Measurements from ENCODE around the gene CNTLN. TPM values are rescaled to one million over a fixed set of nuclear protein-coding genes. Genes with fewer than 3 reads are reported as not detected.

Gene CNTLN
- total RNA-seq, 1 donor from 2014 or later: 10.1 TPM

DNA sequence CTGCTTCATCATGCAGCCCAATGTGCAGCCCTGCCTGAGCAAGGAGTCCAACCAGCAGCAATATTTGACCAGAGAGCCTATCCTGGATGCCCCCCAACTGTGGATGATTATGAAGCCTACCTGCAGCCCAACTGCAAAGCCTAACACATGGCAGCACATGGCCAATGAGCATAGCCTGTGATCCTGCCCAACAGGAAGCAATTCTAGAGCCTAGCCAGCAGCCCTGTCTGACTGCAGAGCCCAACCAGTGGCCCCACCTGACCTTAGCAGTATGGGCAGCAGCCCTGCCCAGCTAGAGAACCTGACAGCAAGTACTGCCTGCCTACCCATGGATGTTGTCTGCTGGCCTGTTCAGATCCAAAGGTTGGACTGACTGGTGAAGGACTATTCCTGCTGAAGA is 346.7 kb downstream of the CNTLN start:
- no peak overlapping the region for H3K27ac Mint-ChIP-seq
- H3K79me2 ChIP-seq (ENCODE audit: low read depth): no peaks in the 10 kb centered on the region
- no peak for DNase-seq (ENCODE audit: low spot score)
- no peaks in the 10 kb centered on the region for H3K9me3 Mint-ChIP-seq
- H3K36me3 Mint-ChIP-seq: no peaks in the 10 kb centered on the region
- no peaks in the 10 kb centered on the region for H3F3A ChIP-seq (ENCODE audit: low read depth)
- no peak overlapping the region for H2AFZ ChIP-seq (replicated peaks)
- no peak overlapping the region for H3K9ac ChIP-seq
- no peaks in the 10 kb centered on the region for H3K4me1 Mint-ChIP-seq
- no peak overlapping the region for H3K4me3 Mint-ChIP-seq
- no peak overlapping the region for H3K4me2 ChIP-seq
- H3K4me3 ChIP-seq: no peak overlapping the region
- H3K27ac ChIP-seq: no peak overlapping the region
- TF ChIP-seq, protein P1, sequence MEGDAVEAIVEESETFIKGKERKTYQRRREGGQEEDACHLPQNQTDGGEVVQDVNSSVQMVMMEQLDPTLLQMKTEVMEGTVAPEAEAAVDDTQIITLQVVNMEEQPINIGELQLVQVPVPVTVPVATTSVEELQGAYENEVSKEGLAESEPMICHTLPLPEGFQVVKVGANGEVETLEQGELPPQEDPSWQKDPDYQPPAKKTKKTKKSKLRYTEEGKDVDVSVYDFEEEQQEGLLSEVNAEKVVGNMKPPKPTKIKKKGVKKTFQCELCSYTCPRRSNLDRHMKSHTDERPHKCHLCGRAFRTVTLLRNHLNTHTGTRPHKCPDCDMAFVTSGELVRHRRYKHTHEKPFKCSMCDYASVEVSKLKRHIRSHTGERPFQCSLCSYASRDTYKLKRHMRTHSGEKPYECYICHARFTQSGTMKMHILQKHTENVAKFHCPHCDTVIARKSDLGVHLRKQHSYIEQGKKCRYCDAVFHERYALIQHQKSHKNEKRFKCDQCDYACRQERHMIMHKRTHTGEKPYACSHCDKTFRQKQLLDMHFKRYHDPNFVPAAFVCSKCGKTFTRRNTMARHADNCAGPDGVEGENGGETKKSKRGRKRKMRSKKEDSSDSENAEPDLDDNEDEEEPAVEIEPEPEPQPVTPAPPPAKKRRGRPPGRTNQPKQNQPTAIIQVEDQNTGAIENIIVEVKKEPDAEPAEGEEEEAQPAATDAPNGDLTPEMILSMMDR (IDR thresholded peaks at IDR 0.05): no peak
- TF ChIP-seq EZH2 (IDR thresholded peaks at IDR 0.05) (no peak), EZH2phosphoT487 (IDR thresholded peaks at IDR 0.05) (no peak)
- no peaks in the 10 kb centered on the region for H3K4me1 ChIP-seq
- H3K27me3 ChIP-seq: no peaks in the 10 kb centered on the region
- no peaks in the 10 kb centered on the region for H4K20me1 ChIP-seq (ENCODE audit: low read depth)
- no peaks in the 10 kb centered on the region for H3K36me3 ChIP-seq
- no peaks in the 10 kb centered on the region for H3K9me3 ChIP-seq (ENCODE audit: low read depth)
- no peaks in the 10 kb centered on the region for H3K27me3 Mint-ChIP-seq (ENCODE audit: insufficient read depth, low read depth)

DNA sequence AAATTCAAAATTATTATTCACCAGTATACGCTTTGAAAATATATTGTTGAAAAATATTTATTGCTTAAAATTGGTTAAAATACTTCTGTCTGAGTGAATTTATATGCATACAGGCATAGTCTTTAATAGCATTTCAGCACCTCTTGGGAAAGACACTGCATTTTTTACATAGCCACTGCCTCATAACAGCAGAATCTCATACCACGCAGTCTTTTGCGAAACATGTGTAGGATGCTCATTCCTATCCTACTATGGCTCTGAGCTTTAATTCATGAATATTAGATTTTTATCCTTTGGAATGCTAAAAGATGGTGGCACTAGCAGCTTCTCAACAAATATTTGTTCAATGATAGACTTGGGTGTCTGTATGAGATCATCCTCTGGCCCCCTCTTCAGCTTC is 350.1 kb downstream of the CNTLN start:
- H3K4me1 Mint-ChIP-seq: no peaks in the 10 kb centered on the region
- Histone ChIP-seq H3K9me3 (ENCODE audit: low read depth) (no peaks in the 10 kb centered on the region), H3K4me2 (no peak overlapping the region), H3F3A (ENCODE audit: low read depth) (no peaks in the 10 kb centered on the region), H3K27ac (no peak overlapping the region), H3K36me3 (no peaks in the 10 kb centered on the region), H3K27me3 (no peaks in the 10 kb centered on the region), H4K20me1 (ENCODE audit: low read depth) (no peaks in the 10 kb centered on the region), H3K4me1 (no peaks in the 10 kb centered on the region), H3K9ac (no peak overlapping the region), H3K79me2 (ENCODE audit: low read depth) (no peaks in the 10 kb centered on the region), H2AFZ (replicated peaks) (no peak overlapping the region), H3K4me3 (no peak overlapping the region)
- no peak for TF ChIP-seq EZH2phosphoT487 (IDR thresholded peaks at IDR 0.05)
- TF ChIP-seq, protein P1 (IDR thresholded peaks at IDR 0.05): no peak
- no peak for TF ChIP-seq EZH2 (IDR thresholded peaks at IDR 0.05)
- H3K9me3 Mint-ChIP-seq: no peaks in the 10 kb centered on the region
- no peaks in the 10 kb centered on the region for H3K36me3 Mint-ChIP-seq
- no peak overlapping the region for H3K4me3 Mint-ChIP-seq
- H3K27me3 Mint-ChIP-seq (ENCODE audit: insufficient read depth, low read depth): no peaks in the 10 kb centered on the region
- H3K27ac Mint-ChIP-seq: no peak overlapping the region
- DNase-seq (ENCODE audit: low spot score): no peak

DNA sequence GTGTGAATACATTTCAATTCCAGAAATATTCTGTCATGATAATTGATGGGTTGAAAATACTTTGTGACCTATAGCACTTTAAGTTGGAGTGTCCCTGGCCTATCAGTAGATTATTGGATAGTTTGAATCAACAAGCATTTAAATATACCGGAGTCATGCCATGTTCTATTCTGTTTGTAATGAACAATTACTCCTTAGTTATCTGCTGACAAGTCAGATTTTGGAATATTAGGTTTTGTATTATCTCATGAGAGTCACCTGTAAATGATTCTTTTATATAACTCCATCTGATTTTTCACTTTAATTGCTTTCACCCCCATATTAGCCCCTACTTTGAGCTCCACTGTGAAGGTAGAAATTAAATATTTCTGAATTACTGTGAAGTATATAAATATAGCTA is 351.6 kb downstream of the CNTLN start:
- Histone ChIP-seq H3K79me2 (ENCODE audit: low read depth) (no peaks in the 10 kb centered on the region), H3F3A (ENCODE audit: low read depth) (no peaks in the 10 kb centered on the region), H3K9me3 (ENCODE audit: low read depth) (no peaks in the 10 kb centered on the region), H3K27me3 (no peaks in the 10 kb centered on the region), H3K4me2 (no peak overlapping the region), H2AFZ (replicated peaks) (no peak overlapping the region), H3K4me1 (no peaks in the 10 kb centered on the region), H3K4me3 (no peak overlapping the region), H3K9ac (no peak overlapping the region), H4K20me1 (ENCODE audit: low read depth) (no peaks in the 10 kb centered on the region), H3K27ac (no peak overlapping the region), H3K36me3 (no peaks in the 10 kb centered on the region)
- H3K36me3 Mint-ChIP-seq: no peaks in the 10 kb centered on the region
- H3K4me1 Mint-ChIP-seq: no peaks in the 10 kb centered on the region
- no peak for DNase-seq (ENCODE audit: low spot score)
- no peak overlapping the region for H3K27ac Mint-ChIP-seq
- H3K9me3 Mint-ChIP-seq: no peaks in the 10 kb centered on the region
- H3K4me3 Mint-ChIP-seq: no peak overlapping the region
- TF ChIP-seq EZH2phosphoT487 (IDR thresholded peaks at IDR 0.05): no peak
- TF ChIP-seq, protein P1 (IDR thresholded peaks at IDR 0.05): no peak
- no peak for TF ChIP-seq EZH2 (IDR thresholded peaks at IDR 0.05)
- no peaks in the 10 kb centered on the region for H3K27me3 Mint-ChIP-seq (ENCODE audit: insufficient read depth, low read depth)
